PFSK-1 (cell line): Measurements from ENCODE around the gene SORL1.

Experiments used
- FOXP2 ChIP-seq: optimal IDR thresholded peaks from 2 replicates; pipeline ENCODE3; 2011; ENCODE audit warnings: borderline replicate concordance, control low read depth, inconsistent platforms; ENCODE audit not compliant: insufficient read depth; ENCODE audit errors: extremely low read length, extremely low read depth
- POLR2AphosphoS5 ChIP-seq: IDR thresholded peaks from 2 replicates; pipeline ENCODE4 v1.6.1; 2012; ENCODE audit warnings: low read depth, mild to moderate bottlenecking, control low read depth, low read length, moderate library complexity
- REST ChIP-seq, 2 experiments: IDR thresholded peaks; 2 replicates each; pipeline versions ENCODE4 v1.6.1 to v1.8.0; 2011 to 2012; ENCODE audit warnings: low read depth in 2 of 2, low read length in 2 of 2, control low read depth in 1 of 2, inconsistent platforms in 1 of 2, mild to moderate bottlenecking in 1 of 2, moderate library complexity in 1 of 2; ENCODE audit not compliant: insufficient read depth in 1 of 2
- SIN3A ChIP-seq: IDR thresholded peaks from 2 replicates; pipeline ENCODE4 v1.6.1; 2012; ENCODE audit warnings: mild to moderate bottlenecking, low read length, moderate library complexity, borderline replicate concordance; ENCODE audit not compliant: insufficient read depth
- TAF1 ChIP-seq: IDR thresholded peaks from 2 replicates; pipeline ENCODE4 v1.6.1; 2012; ENCODE audit warnings: low read length, control low read depth, borderline replicate concordance; ENCODE audit not compliant: insufficient read depth

Gene SORL1

GRCh38 chr11:121681550-121682268 is 229.6 kb downstream of the SORL1 start:
- TF ChIP-seq POLR2AphosphoS5 (no peak), TAF1 (no peak), SIN3A (no peak), FOXP2 (no peak), REST (IDR thresholded peaks at IDR 0.05; ENCODE audit: insufficient read depth in 1 of 2, low read depth in 2 of 2, low read length in 2 of 2) (no peak)
